Right renal pelvis (tissue), 4 donors: ENCODE data around the gene UNKL. TPM values are rescaled to one million over a fixed set of nuclear protein-coding genes. Genes with fewer than 3 reads are reported as not detected.

ENCODE experiments used
- DNase-seq, 4 donors: peaks; one replicate each; pipeline ENCODE4 v3.0.0-alpha.2; 2013; ENCODE audit warnings: low read depth in 4 of 4, low spot score in 3 of 4, missing footprints in 1 of 4
- polyA plus RNA-seq, 4 donors: library from polyadenylated mRNA; unstranded; fragments of 120-200 nt; gene quantifications; one replicate each; pipeline ENCODE4 v1.2.1, GENCODE V29; 2013; ENCODE audit not compliant: insufficient read length in 4 of 4

Gene UNKL
- polyA plus RNA-seq, 4 donors: 14.2 to 21.1 (median 17.0) TPM

GRCh38 chr16:1407753-1408152, 6.8 kb downstream of the UNKL start:
- no peak for DNase-seq

DNA sequence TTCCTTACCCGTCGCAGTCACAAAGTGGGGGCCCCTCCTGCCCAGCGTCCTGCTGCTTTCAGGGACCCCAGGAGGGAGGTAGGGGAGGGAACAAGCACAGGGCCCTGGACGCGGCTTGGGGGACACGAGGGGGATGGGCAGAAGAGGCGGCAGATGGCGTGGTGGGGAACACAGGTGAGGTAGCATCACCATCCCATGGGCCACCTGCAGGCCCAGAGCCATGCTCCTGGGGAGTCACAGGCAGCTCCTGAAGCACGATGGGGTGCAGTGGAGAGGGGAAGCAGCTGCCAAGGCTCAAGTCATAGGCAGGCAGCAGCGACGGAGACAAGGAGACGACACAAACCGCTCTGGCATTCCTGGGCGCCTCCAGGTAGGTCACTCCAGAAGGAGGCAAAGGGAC, 10.8 kb downstream of the UNKL start:
- DNase-seq: no peak

DNA sequence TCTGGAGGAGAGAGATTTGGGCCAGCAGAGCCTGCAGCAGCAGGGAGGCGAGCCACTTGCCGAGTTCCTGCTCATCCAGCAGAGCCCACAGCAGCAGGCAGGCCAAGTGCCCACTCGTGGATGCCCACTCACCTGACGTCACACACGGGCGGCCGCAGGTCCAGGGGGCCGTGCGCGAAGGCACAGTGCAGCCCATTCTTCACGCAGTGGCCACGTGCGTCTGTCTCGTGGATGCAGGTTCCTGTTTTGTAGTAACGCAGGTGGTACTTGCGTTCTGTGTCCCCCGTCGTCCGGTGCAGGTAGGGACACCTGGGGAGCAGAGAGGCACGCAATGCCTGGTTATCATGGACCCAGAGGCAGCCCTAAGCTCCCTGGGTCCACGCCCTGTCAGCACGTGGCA, 11.5 kb downstream of the UNKL start:
- no peak for DNase-seq

GRCh38 chr16:1401758-1402154, 12.7 kb downstream of the UNKL start:
- no peak for DNase-seq

DNA sequence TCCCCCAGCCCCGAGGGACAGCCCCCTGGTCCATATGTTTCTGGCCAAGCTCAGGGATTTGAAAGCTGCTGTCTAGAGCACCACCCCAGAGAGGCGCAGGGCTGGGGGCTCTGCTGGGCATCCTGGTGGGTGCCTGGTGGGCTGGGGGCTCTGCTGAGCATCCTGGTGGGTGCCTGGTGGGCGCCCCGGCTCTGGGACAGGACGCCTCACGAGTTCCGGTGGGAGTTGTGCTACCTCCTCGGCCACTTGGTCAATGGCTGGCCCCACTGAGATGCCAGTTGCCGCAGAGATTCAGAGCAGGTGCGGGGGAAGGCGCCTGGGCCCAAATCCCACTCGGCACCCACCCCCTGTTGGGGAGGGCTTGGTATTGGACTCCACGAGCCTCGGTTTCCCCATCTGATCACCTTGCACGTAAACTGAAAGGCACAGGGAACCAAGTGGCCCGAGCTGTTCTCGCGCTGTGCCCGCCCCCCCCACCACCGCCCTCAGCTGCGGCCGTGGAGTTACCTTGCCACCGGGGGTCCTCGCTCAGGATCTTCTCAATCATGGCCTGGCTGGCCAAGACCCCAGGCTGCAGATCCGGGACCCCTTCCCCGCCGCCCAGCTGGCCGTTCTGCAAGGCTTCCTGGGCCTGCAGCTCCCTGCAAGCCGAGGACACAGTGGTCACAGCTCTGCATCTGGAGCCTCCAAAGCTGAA, 13.3 kb downstream of the UNKL start:
- no peak for DNase-seq

DNA sequence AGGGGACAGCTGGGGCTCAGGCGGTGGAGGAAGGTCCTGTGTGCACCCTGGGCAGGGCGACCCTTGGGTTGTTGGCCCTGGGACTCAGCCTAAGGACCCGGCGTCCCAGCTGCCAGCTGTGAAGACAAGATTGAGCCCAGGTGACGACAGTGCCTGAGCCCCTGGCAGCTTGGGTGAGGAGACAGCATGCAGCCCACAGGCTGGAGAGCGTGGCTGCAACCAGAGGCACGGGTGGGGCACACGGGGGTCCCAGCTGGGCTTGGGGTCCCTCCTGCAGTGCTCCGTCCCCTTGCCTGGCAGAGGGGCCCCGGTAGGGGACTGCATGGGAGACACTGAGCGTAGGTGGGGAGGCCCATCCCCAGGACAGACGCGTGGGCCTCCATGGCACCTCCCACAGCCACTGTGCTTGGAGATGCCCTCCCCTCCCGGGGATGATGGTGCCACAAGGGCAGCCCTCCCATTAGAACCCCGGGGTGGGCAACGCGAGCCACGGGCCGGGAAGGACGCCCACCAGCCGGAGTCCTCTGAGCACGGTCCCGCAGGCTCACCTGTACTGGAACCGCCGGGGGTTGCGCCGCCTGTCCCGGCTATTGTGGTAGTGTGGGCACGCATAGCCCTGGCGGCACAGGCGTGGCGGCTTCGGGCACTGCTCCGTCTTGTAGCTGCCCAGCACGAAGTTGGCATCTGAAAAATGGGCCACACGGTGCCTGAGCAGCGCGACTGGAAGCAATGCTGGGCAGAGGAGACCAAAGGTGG, 15.5 kb downstream of the UNKL start:
- DNase-seq: no peak

- DNase-seq: no peak
Measured at GRCh38 chr16:1398351-1398750, 16.2 kb downstream of the UNKL start.

DNA sequence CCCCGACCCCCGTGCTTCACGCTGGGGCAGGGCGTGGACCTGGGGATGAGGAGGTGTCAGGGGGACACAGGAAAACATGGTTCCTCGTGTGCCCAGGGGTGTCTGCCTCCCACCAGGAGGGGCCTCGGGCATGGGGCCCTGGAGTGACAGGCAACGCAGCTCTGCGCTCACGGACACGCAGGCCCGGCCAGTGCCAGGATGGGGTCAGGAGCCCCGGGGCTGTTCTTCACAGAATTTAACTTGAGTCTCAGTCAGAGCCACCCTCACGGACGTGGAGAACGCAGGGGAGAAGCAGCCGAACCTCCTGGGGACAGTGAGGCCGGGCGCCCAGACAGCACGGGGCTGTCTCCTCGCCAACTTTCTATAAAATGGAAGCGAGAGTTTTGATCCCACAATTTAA, 16.7 kb downstream of the UNKL start:
- DNase-seq: no peak

GRCh38 chr16:1395444-1396031, 19.0 kb downstream of the UNKL start:
- no peak for DNase-seq

DNA sequence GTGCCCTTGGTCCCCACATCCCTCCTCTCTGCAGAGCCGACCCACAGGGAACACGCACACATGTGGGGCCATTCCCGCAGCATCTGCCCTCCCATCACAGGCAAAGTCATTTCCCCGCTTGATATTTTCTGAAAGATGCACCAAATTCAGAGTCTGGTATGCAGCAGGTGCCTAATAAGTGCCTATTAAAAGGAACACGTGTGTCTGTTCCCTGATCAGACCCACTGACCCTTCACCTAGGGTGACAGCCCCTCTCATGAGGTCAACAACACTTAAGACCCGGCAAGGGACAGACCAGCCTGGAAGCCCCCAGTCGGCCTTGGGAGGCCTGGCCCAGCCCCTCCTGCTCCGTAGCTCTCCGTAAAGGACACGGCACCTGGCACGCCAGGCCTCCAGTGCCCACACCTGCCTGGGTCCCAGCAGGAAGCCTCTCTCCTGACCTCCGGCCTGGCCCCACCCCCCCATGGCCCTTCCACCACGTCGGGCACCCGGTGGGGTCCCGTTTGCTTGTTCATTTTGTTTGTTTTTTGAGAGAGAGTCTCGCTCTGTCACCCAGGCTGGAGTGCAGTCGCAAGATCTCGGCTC, 20.0 kb downstream of the UNKL start:
- DNase-seq: no peak

DNA sequence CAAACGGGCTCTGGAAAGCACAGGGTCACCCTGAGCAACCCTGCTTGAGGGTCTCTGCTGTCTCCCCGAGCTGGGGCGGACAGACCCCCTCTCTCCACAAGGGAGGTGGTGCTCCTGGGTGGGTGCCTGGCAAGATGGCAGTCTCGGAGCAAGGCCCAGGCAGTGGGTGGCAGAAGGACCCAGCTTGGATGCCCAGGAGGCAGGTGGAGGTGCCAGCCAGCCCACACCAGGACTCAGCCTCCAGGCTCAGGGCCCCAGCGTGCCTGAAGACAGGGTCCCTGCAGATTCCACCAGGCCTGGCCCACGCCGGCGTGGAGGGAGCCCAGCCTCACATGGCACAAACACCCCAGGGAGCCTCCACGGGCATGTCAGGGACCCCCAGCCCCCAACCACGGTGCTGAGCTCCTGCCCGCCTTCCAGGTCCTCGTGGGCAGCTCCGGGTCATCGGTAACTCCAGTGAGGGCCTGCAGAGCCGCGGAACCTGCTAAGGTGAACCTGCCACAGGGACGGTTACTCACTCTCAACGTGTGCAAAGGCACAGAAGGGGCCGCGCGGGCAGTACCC, 20.8 kb downstream of the UNKL start:
- DNase-seq: no peak

DNA sequence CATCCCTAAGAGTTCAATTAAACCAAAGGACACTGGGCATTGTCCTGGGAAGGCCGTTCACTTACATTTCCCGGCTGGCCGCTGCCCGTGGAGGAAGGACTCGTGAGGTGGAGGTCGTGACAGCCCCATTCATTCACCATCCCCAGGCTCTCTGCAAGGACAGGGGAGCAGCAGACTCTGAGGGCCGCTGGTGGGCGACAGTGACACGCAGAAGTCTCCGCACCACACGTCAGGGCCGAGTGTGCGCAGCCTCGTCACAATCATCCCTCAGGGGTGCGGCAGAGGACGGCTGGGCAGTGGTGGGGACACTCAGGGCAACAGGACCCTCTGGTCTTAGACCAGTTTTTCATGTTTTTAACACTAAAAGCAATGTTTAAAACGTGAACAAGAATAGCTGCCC, 21.7 kb downstream of the UNKL start:
- no peak for DNase-seq

GRCh38 chr16:1390239-1390779, 24.2 kb downstream of the UNKL start:
- DNase-seq: no peak

GRCh38 chr16:1389762-1390161, 24.7 kb downstream of the UNKL start:
- DNase-seq: no peak

- no peak for DNase-seq
Measured at GRCh38 chr16:1387331-1387730, 27.2 kb downstream of the UNKL start.

DNA sequence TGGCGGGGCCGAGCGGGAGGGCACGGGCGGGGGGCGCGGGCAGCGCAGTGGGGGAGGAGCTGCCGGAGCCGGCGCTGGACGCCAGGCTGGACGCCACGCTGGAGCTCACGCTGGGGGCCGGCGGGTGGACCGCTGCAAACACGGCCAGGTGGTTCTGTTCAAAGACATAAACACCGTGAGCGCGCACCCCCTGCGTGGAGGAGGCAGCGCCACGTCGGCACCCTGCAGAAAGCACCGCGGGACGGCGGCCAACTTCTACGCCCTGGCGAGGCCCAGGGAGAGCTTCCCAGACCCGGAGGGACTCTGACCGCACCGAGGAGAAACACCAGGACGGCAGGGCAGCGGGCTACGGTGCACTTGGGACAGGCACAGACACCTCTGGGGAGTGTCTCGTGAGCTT, 29.3 kb downstream of the UNKL start:
- DNase-seq: no peak

DNA sequence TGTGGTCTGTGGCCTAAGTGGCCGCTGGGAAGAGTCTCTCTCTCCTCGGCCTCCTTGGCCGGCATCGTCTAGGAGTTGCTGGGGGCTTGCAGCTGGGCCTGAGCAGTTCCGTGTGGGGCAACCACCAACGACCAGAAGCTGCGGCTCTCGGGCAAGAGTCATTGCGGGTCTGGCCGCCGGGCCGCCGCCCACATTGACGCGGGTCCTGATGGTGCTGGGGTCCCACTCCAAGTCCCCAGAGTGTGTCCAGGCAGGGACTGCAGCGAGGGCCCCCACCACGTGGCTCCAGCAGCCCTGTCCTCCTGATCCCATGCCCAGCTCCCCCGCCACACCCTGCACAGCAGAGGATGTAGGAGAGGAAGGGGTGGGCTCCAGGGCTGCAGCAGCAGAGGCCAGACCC, 30.9 kb downstream of the UNKL start:
- DNase-seq: no peak

- no peak for DNase-seq
Measured at GRCh38 chr16:1381612-1382406, 32.7 kb downstream of the UNKL start.

DNA sequence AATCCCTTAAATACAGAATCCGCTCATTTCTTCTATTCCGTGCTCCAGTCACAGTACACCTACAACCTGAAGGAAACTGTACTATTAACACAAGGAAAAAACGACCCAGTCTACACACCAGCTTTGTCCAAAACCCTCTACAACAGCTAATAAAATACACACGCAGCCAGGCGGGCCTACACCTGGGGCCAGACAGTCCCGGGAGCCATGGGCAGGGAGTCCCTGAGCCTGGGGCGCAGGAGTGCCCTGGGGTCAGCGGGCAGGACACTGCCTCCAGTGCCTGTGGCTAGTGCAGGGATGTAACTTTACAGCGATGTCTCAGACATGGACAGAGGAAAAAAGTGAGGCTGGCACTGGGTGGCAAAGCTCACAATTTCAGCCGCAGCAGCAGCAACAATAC, 34.3 kb downstream of the UNKL start:
- no peak for DNase-seq
